DOHH2 (cell line): ENCODE results near the gene CNTN1.
"Not testable (repeated sequence)": the region's sequence is repeated elsewhere in the genome, so short reads cannot be mapped to it uniquely, and the experiment has no call there.

Experiments
- CTCF ChIP-seq: fragments of 200-600 bp; sonication (generic); IDR thresholded peaks from one replicate; pipeline ENCODE4 v1.5.1; 2014; ENCODE audit warnings: antibody characterized with exemption, mild to moderate bottlenecking, low read depth, low read length; ENCODE audit not compliant: poor library complexity, severe bottlenecking
- EZH2phosphoT487 ChIP-seq: fragments of 200-600 bp; sonication (generic); IDR thresholded peaks from 2 replicates; pipeline ENCODE4 v1.6.1; 2017; ENCODE audit warnings: borderline replicate concordance, mild to moderate bottlenecking, antibody characterized with exemption, low read length, moderate library complexity, mixed read lengths

- TF ChIP-seq CTCF, EZH2phosphoT487: not testable (repeated sequence)
Measured at GRCh38 chr12:40737416-40737815, 45.2 kb downstream of the CNTN1 start.
